Brain pericyte (primary cell): Measurements from ENCODE around the gene HNRNPU.

Experiments
- DNase-seq: peaks from one replicate; pipeline ENCODE4 v3.0.0-alpha.2; 2012; ENCODE audit warnings: low read depth, low spot score

The HNRNPU gene

GRCh38 chr1:244802556-244803239 lies 61.6 kb downstream of the HNRNPU start:
- no peak for DNase-seq

GRCh38 chr1:244802041-244802440 lies 62.3 kb downstream of the HNRNPU start:
- DNase-seq = no peak

- no peak for DNase-seq
These were observed 63.1 kb downstream of the HNRNPU start for GRCh38 chr1:244801246-244801645.

GRCh38 chr1:244800821-244801220 lies 63.5 kb downstream of the HNRNPU start:
- no peak for DNase-seq
